Measurements from ENCODE around the gene PRKN. TPM values are rescaled to one million over a fixed set of nuclear protein-coding genes. Genes with fewer than 3 reads are reported as not detected.

The PRKN gene
- total RNA-seq, 2 donors from 2014 or later: 10.7 to 21.2 TPM

DNA sequence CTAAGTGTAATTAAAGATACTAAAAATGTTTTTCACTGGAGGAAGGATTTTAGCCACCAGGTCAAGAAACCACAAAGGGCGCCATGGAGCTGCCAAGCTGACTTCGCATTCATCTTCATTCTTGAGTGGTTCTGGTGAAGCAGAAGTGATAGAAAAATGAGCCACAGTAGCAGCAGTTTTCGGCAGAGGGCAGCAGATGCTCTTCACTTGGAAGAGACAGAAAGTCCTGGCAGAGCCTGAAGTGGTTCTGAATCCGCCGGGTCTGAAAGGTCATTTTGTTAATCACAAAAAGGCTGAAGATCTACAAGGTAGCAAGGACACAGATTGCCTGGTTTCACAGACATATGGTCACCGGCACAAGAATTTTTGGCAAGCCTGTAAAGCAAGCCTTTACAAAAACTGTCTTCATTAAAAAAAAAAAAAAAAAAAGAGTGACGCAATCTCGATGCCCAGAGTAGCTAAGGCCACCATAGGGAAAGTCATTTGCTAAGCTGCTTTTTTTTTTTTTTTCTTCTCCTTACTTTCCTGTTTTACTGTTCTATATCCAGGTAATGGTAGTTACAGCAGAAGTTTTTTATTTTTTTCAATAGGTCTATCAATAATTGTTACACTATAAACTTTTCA is 1108.6 kb downstream of the PRKN start:
- 45% methylated on average over 8 of the region's 8 CpGs for WGBS
- DNase-seq (ENCODE audit: low spot score): no peak

DNA sequence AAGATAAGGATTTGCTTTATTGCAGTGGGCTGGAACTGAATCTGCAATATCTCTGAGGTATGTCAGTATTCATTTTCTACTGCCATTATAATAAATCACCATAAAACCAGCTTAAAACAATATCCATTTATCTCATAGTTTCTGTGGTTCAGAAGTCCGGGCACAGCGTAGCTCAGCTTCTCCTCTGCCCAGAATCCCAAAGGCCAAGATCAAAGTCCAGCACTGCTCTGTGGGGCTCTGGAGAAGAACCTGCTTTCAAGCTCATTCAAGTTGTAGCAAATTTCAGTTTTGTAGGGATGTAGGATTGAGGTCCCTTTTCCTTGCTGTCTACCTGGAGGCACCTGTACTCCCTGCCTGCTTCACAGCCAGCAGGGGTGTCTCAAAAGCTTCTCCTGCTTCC is 1113.9 kb downstream of the PRKN start:
- DNase-seq (ENCODE audit: low spot score): no peak
- 91% methylated on average over 2 of the region's 2 CpGs for WGBS
- no peaks in the 10 kb centered on the region for H3K9me3 ChIP-seq
- H3K27me3 ChIP-seq (replicated peaks; ENCODE audit: insufficient read depth): no peaks in the 10 kb centered on the region
- no peak overlapping the region for H3K4me3 ChIP-seq
- no peak overlapping the region for H3K27ac ChIP-seq
- intact Hi-C loops (cut with DNase I): no loop called here
- no peaks in the 10 kb centered on the region for H3K4me1 ChIP-seq (replicated peaks)
- H3K36me3 ChIP-seq: no peaks in the 10 kb centered on the region
- TF ChIP-seq, protein P1, sequence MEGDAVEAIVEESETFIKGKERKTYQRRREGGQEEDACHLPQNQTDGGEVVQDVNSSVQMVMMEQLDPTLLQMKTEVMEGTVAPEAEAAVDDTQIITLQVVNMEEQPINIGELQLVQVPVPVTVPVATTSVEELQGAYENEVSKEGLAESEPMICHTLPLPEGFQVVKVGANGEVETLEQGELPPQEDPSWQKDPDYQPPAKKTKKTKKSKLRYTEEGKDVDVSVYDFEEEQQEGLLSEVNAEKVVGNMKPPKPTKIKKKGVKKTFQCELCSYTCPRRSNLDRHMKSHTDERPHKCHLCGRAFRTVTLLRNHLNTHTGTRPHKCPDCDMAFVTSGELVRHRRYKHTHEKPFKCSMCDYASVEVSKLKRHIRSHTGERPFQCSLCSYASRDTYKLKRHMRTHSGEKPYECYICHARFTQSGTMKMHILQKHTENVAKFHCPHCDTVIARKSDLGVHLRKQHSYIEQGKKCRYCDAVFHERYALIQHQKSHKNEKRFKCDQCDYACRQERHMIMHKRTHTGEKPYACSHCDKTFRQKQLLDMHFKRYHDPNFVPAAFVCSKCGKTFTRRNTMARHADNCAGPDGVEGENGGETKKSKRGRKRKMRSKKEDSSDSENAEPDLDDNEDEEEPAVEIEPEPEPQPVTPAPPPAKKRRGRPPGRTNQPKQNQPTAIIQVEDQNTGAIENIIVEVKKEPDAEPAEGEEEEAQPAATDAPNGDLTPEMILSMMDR (IDR thresholded peaks at IDR 0.05): no peak
- TF ChIP-seq POLR2A (IDR thresholded peaks at IDR 0.05): no peak
- no peak for TF ChIP-seq POLR2AphosphoS5 (IDR thresholded peaks at IDR 0.05)

More for the DNA sequence above, 1108.6 kb downstream of the PRKN start:
- Histone ChIP-seq H3K9me3 (no peaks in the 10 kb centered on the region), H3K27ac (no peak overlapping the region), H3K4me1 (replicated peaks) (no peaks in the 10 kb centered on the region), H3K36me3 (no peaks in the 10 kb centered on the region), H3K4me3 (no peak overlapping the region), H3K27me3 (replicated peaks; ENCODE audit: insufficient read depth) (no peaks in the 10 kb centered on the region)
- TF ChIP-seq POLR2AphosphoS5 (IDR thresholded peaks at IDR 0.05) (no peak), POLR2A (IDR thresholded peaks at IDR 0.05) (no peak)
- TF ChIP-seq, protein P1 (IDR thresholded peaks at IDR 0.05): no peak
- intact Hi-C loops (cut with DNase I): no loop called here

DNA sequence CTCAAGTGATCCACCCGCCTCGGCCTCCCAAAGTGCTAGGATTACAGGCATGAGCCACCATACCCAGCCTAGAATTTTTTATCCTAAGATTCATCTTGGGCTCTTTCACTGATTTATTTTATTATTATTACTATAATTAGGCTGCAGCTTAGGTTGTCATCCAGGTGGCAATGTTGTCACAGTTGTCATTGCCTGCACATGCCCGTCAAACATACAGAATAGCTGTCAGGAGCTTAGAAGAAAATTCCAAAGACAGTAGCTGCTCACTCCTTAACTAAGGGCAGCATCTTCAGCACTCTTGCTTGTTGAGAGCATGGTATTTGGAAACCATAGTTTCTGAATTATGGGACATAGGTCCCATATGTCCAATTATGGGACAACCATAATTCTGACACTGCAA is 1118.8 kb downstream of the PRKN start:
- TF ChIP-seq, protein P1 (IDR thresholded peaks at IDR 0.05): no peak
- TF ChIP-seq POLR2AphosphoS5 (IDR thresholded peaks at IDR 0.05): no peak
- H3K27ac ChIP-seq: no peak overlapping the region
- intact Hi-C loops (cut with DNase I): no loop called here
- H3K4me3 ChIP-seq: no peak overlapping the region
- no peak for DNase-seq (ENCODE audit: low spot score)
- H3K9me3 ChIP-seq: no peaks in the 10 kb centered on the region
- no peaks in the 10 kb centered on the region for H3K36me3 ChIP-seq
- 96% methylated on average over 3 of the region's 3 CpGs for WGBS
- H3K27me3 ChIP-seq (replicated peaks; ENCODE audit: insufficient read depth): no peaks in the 10 kb centered on the region
- no peaks in the 10 kb centered on the region for H3K4me1 ChIP-seq (replicated peaks)

DNA sequence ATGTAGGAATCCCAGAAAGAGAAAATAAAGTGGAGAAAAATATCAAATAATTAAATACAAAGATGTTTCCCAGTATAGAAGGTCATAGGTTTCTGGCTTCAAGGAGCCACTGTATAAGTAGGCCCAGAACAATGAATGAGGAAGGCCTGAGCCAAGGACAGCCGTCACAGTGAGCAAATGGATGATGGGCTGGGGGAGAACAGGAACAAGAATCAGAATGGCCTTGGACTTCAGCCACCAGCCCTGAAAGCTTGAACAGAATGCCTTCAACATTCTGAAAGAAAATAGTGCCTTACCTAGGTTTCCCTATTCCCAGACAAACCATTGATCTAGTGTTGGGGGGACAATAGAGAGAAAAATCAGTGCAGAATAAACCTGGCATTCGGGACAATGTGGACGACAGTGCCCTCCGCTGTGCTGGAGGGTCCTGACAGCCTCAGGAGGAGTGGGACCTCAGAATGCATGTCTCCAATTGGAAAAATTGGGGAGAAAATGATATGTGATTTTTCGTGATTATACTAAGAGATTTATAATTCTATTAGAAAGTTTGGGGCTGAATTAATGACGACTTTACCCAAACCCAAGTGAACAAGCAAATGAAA is 1119.8 kb downstream of the PRKN start:
- TF ChIP-seq POLR2A (IDR thresholded peaks at IDR 0.05) (no peak), POLR2AphosphoS5 (IDR thresholded peaks at IDR 0.05) (no peak)
- TF ChIP-seq, protein P1 (IDR thresholded peaks at IDR 0.05): no peak
- H3K9me3 ChIP-seq: no peaks in the 10 kb centered on the region
- H3K27me3 ChIP-seq (replicated peaks; ENCODE audit: insufficient read depth): no peaks in the 10 kb centered on the region
- H3K36me3 ChIP-seq: no peaks in the 10 kb centered on the region
- no peaks in the 10 kb centered on the region for H3K4me1 ChIP-seq (replicated peaks)
- H3K27ac ChIP-seq: no peak overlapping the region
- intact Hi-C loops (cut with DNase I): no loop called here
- DNase-seq (ENCODE audit: low spot score): no peak
- no peak overlapping the region for H3K4me3 ChIP-seq
- WGBS: 91% methylated on average over 6 of the region's 6 CpGs

DNA sequence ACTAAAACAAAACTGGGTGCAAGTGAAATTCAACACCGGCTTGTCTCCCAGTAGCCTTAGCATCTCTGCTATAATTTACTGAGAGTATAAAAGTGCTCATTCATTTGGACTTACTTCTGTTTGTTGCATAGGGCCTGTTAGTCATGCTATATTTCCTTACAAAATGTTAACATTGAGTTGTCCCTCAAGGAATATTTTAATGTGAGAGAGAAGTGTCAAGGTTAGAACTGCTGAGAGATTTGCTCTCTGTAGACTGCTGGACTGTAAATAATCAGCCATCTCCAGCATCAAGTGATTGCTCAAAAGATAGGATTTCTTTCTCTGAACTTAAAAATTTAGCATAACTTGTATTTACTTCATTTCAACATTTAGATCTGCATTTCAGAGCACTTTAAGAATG is 1125.2 kb downstream of the PRKN start:
- TF ChIP-seq POLR2A (IDR thresholded peaks at IDR 0.05) (no peak), POLR2AphosphoS5 (IDR thresholded peaks at IDR 0.05) (no peak)
- TF ChIP-seq, protein P1 (IDR thresholded peaks at IDR 0.05): no peak
- DNase-seq (ENCODE audit: low spot score): no peak
- 88% methylated on average over 1 of the region's 1 CpG for WGBS
- H3K27ac ChIP-seq: no peak overlapping the region
- no peaks in the 10 kb centered on the region for H3K9me3 ChIP-seq
- H3K36me3 ChIP-seq: no peaks in the 10 kb centered on the region
- no peaks in the 10 kb centered on the region for H3K27me3 ChIP-seq (replicated peaks; ENCODE audit: insufficient read depth)
- intact Hi-C loops (cut with DNase I): no loop called here
- H3K4me1 ChIP-seq (replicated peaks): no peaks in the 10 kb centered on the region
- H3K4me3 ChIP-seq: no peak overlapping the region
